GM19351 (cell line): ENCODE measurements around the gene MLLT11.
"Not testable (repeated sequence)": the region's sequence is repeated elsewhere in the genome, so short reads cannot be mapped to it uniquely, and the experiment has no call there.

Source experiments
- ATAC-seq: cut with Tn5 transposase; IDR thresholded peaks from one replicate; pipeline ENCODE4 v1.9.1; 2021; ENCODE audit warnings: mild to moderate bottlenecking, moderate library complexity; ENCODE audit not compliant: unreplicated experiment

Gene MLLT11

GRCh38 chr1:151055581-151055980, 4.6 kb upstream of the MLLT11 start:
- ATAC-seq: no peak

- no peak for ATAC-seq
These were observed 4.0 kb upstream of the MLLT11 start for GRCh38 chr1:151056149-151056548.

- no peak for ATAC-seq
These were observed 1.5 kb upstream of the MLLT11 start for GRCh38 chr1:151058692-151059091.

- peak; percentile 87 for ATAC-seq
These were observed 839 bp upstream of the MLLT11 start, which contains the start of gene CDC42SE1 for GRCh38 chr1:151059109-151060006. Gene CDC42SE1, minus strand, starts transcription at chr1:151059622. Its CDS starts 3,892 bp downstream, at chr1:151055730.

GRCh38 chr1:151060657-151061421, 642 bp downstream of the MLLT11 start:
- ATAC-seq: no peak

- no peak for ATAC-seq
These were observed 1.5 kb downstream of the MLLT11 start for GRCh38 chr1:151061704-151062103.

- ATAC-seq: no peak
These were observed 2.7 kb downstream of the MLLT11 start for GRCh38 chr1:151062741-151063371.

- ATAC-seq: no peak
These were observed 5.0 kb downstream of the MLLT11 start for GRCh38 chr1:151065089-151065645.

- no peak for ATAC-seq
These were observed 7.0 kb downstream of the MLLT11 start for GRCh38 chr1:151067185-151067584.

GRCh38 chr1:151069103-151069486, 8.9 kb downstream of the MLLT11 start:
- ATAC-seq: no peak

GRCh38 chr1:151070474-151071276, 10.5 kb downstream of the MLLT11 start, which contains the start of gene GABPB2:
Gene GABPB2, plus strand, starts transcription at chr1:151070761. Its CDS starts 17,429 bp downstream, at chr1:151088190.
- ATAC-seq: peak; percentile 75

GRCh38 chr1:151072224-151072623, 12.0 kb downstream of the MLLT11 start:
- ATAC-seq: no peak

GRCh38 chr1:151085953-151086559, 25.9 kb downstream of the MLLT11 start:
- ATAC-seq: no peak

- ATAC-seq: not testable (repeated sequence)
These were observed 37.2 kb downstream of the MLLT11 start for GRCh38 chr1:151097426-151097825.

GRCh38 chr1:151098126-151098525, 37.9 kb downstream of the MLLT11 start:
- ATAC-seq: no peak

GRCh38 chr1:151104630-151105029, 44.4 kb downstream of the MLLT11 start:
- ATAC-seq: no peak

GRCh38 chr1:151106894-151107293, 46.7 kb downstream of the MLLT11 start:
- no peak for ATAC-seq

GRCh38 chr1:151108331-151108730, 48.1 kb downstream of the MLLT11 start:
- no peak for ATAC-seq

GRCh38 chr1:151113877-151114276, 53.7 kb downstream of the MLLT11 start:
- ATAC-seq: no peak
